Activated CD4-positive, alpha-beta T cell treated with anti-CD3 and anti-CD28 coated beads, Interleukin-2, Interleukin-4, amounts not matched to agents 100 ng/mL and 50 ng/mL, durations not matched to agents 16 hours and 8 hours (primary cell): Measurements from ENCODE around the gene PCCA.
A peak's percentile ranks its signal among the peaks of the same experiment; 100 is the strongest.
"Not testable (repeated sequence)": the region's sequence is repeated elsewhere in the genome, so short reads cannot be mapped to it uniquely, and the experiment has no call there.

Experiments
- DNase-seq: peaks from one replicate; pipeline ENCODE4 v3.0.0-alpha.2; 2020; ENCODE audit warnings: low spot score

Gene PCCA

GRCh38 chr13:100305398-100305797 lies 216.5 kb downstream of the PCCA start:
- DNase-seq = no peak

- DNase-seq = no peak
Measured at GRCh38 chr13:100306030-100306429, 217.1 kb downstream of the PCCA start.

- DNase-seq = no peak
Measured at GRCh38 chr13:100306434-100306999, 217.6 kb downstream of the PCCA start.

- no peak for DNase-seq
Measured at GRCh38 chr13:100314132-100314910, 225.4 kb downstream of the PCCA start.

- no peak for DNase-seq
Measured at GRCh38 chr13:100315522-100315921, 226.6 kb downstream of the PCCA start.

GRCh38 chr13:100318473-100318872 lies 229.6 kb downstream of the PCCA start:
- DNase-seq = not testable (repeated sequence)

GRCh38 chr13:100323937-100324336 lies 235.0 kb downstream of the PCCA start:
- DNase-seq = no peak

GRCh38 chr13:100330662-100331061 lies 241.8 kb downstream of the PCCA start:
- no peak for DNase-seq

GRCh38 chr13:100333141-100333540 lies 244.2 kb downstream of the PCCA start:
- no peak for DNase-seq

- DNase-seq = peak; percentile 16
Measured at GRCh38 chr13:100334214-100334613, 245.3 kb downstream of the PCCA start.

- DNase-seq = no peak
Measured at GRCh38 chr13:100336795-100337516, 248.1 kb downstream of the PCCA start.

GRCh38 chr13:100338275-100338674 lies 249.4 kb downstream of the PCCA start:
- no peak for DNase-seq

GRCh38 chr13:100339411-100339940 lies 250.6 kb downstream of the PCCA start:
- DNase-seq = no peak

- DNase-seq = no peak
Measured at GRCh38 chr13:100340865-100341264, 252.0 kb downstream of the PCCA start.

GRCh38 chr13:100341327-100341726 lies 252.4 kb downstream of the PCCA start:
- DNase-seq = no peak

GRCh38 chr13:100344544-100344943 lies 255.7 kb downstream of the PCCA start:
- DNase-seq = no peak

- DNase-seq = no peak
Measured at GRCh38 chr13:100347968-100348367, 259.1 kb downstream of the PCCA start.

GRCh38 chr13:100349594-100349993 lies 260.7 kb downstream of the PCCA start:
- DNase-seq = no peak

- DNase-seq = no peak
Measured at GRCh38 chr13:100350601-100351000, 261.7 kb downstream of the PCCA start.

- DNase-seq = no peak
Measured at GRCh38 chr13:100356426-100356825, 267.5 kb downstream of the PCCA start.

GRCh38 chr13:100356889-100357288 lies 268.0 kb downstream of the PCCA start:
- DNase-seq = no peak

- DNase-seq = no peak
Measured at GRCh38 chr13:100357764-100358163, 268.9 kb downstream of the PCCA start.

- no peak for DNase-seq
Measured at GRCh38 chr13:100361504-100361903, 272.6 kb downstream of the PCCA start.
